K562 (cell line): ENCODE data around the gene TIMM50. TPM values are rescaled to one million over a fixed set of nuclear protein-coding genes. Genes with fewer than 3 reads are reported as not detected.

ENCODE experiments used
- AFF4 ChIP-seq: sonication (generic); formaldehyde crosslinking; IDR thresholded peaks from 2 replicates; pipeline ENCODE4 v1.8.0; 2023; ENCODE audit warnings: mild to moderate bottlenecking, missing genetic modification reagents
- ATF4 ChIP-seq: fragments of 450-650 bp; formaldehyde crosslinking; IDR thresholded peaks from 2 replicates; pipeline ENCODE4 v1.4.0; 2022; ENCODE audit warnings: mild to moderate bottlenecking, moderate library complexity
- CREB3L1 ChIP-seq: fragments of 450-650 bp; IDR thresholded peaks from 2 replicates; pipeline ENCODE4 v1.6.1; 2014; ENCODE audit warnings: low read depth, mild to moderate bottlenecking, moderate library complexity, borderline replicate concordance
- ELF1 ChIP-seq: fragments of 200-800 bp; sonication (Bioruptor generic); IDR thresholded peaks from 2 replicates; pipeline ENCODE4 v1.6.1; 2016; ENCODE audit warnings: missing genetic modification characterization, missing compliant biosample characterization
- GATA2 ChIP-seq: sonication (generic); formaldehyde crosslinking; IDR thresholded peaks from 2 replicates; pipeline ENCODE4 v1.4.0; 2020; ENCODE audit warnings: mild to moderate bottlenecking, missing genetic modification reagents
- KLF13 ChIP-seq: fragments of 450-650 bp; IDR thresholded peaks from 2 replicates; pipeline ENCODE4 v1.6.1; 2016; ENCODE audit warnings: missing genetic modification characterization, low read depth, mild to moderate bottlenecking, missing compliant biosample characterization, moderate library complexity, borderline replicate concordance
- MECOM ChIP-seq: fragments of 250-450 bp; sonication (Bioruptor Pico); IDR thresholded peaks from 2 replicates; pipeline ENCODE4 v1.8.0; 2022; ENCODE audit warnings: inconsistent platforms
- NFIC ChIP-seq: fragments of 450-650 bp; IDR thresholded peaks from 2 replicates; pipeline ENCODE4 v1.6.1; 2017; ENCODE audit warnings: mild to moderate bottlenecking, inconsistent platforms
- NFRKB ChIP-seq: fragments of 450-650 bp; IDR thresholded peaks from 2 replicates; pipeline ENCODE4 v1.6.1; 2016; ENCODE audit warnings: low read depth
- STAG1 ChIP-seq: sonication (generic); formaldehyde crosslinking; IDR thresholded peaks from 2 replicates; pipeline ENCODE4 v1.5.0; 2020; ENCODE audit warnings: missing genetic modification reagents, borderline replicate concordance
- TAF1 ChIP-seq: IDR thresholded peaks from 2 replicates; pipeline ENCODE4 v1.6.1; 2011; ENCODE audit warnings: mild to moderate bottlenecking, low read length, moderate library complexity; ENCODE audit not compliant: insufficient read depth, control insufficient read depth, severe bottlenecking; ENCODE audit errors: extremely low read depth
- TCFL5 ChIP-seq: fragments of 250-450 bp; sonication (Bioruptor Pico); conservative IDR thresholded peaks from 2 replicates; pipeline ENCODE4 v1.6.1; 2021; ENCODE audit warnings: mild to moderate bottlenecking, moderate library complexity, matching md5 sums
- XRCC3 ChIP-seq: fragments of 450-650 bp; IDR thresholded peaks from 2 replicates; pipeline ENCODE4 v1.6.1; 2017; ENCODE audit warnings: mild to moderate bottlenecking, moderate library complexity
- XRCC5 ChIP-seq: fragments of 200-400 bp; formaldehyde crosslinking; IDR thresholded peaks from 2 replicates; pipeline ENCODE4 v1.6.1; 2017; ENCODE audit warnings: low read depth, mild to moderate bottlenecking, low read length
- ZFP36 ChIP-seq: fragments of 150-350 bp; IDR thresholded peaks from 2 replicates; pipeline ENCODE4 v1.6.1; 2018; ENCODE audit warnings: low read length, low read depth; ENCODE audit not compliant: partially characterized antibody
- ZNF551 ChIP-seq: fragments of 250-450 bp; sonication (Bioruptor Pico); IDR thresholded peaks from 2 replicates; pipeline ENCODE4 v1.5.0; 2021; ENCODE audit warnings: mild to moderate bottlenecking, moderate library complexity
- ZNF699 ChIP-seq: fragments of 250-450 bp; sonication (Bioruptor Pico); IDR thresholded peaks from 2 replicates; pipeline ENCODE4 v1.8.0; 2021; ENCODE audit warnings: mild to moderate bottlenecking, moderate library complexity; ENCODE audit not compliant: insufficient replicate concordance
- ZNF740 ChIP-seq, 3 experiments: fragments of 200-800 bp in 1 of 3; sonication (Bioruptor generic) in 1 of 3; sonication (generic) in 1 of 3; formaldehyde crosslinking in 1 of 3; IDR thresholded peaks; 2 replicates each; pipeline versions ENCODE4 v1.6.1 to v1.8.0; 2016 to 2022; ENCODE audit warnings: mild to moderate bottlenecking in 2 of 3, missing compliant biosample characterization in 2 of 3, missing genetic modification characterization in 2 of 3, missing genetic modification reagents in 1 of 3
- ZNF778 ChIP-seq: fragments of 450-650 bp; formaldehyde crosslinking; IDR thresholded peaks from 2 replicates; pipeline ENCODE4 v1.4.0; 2020; ENCODE audit warnings: mild to moderate bottlenecking, moderate library complexity
- polyA plus RNA-seq, 8 experiments: library from polyadenylated mRNA; depleted of rRNA in 4 of 8; stranded (reverse) in 5 of 8; unstranded in 3 of 8; fragments of >200 nt; fragmentation: Nextera tagmentation in 2 of 8; fragmentation: Illumina TruSeq in 1 of 8; extraction: Ambion mirVana in 2 of 8; extraction: Trizol in 1 of 8; gene quantifications; 2 replicates each; pipeline versions ENCODE4 v1.2.1 to v1.2.3, GENCODE V29; 2011 to 2014; ENCODE audit warnings: inconsistent platforms in 1 of 8, missing spikeins in 1 of 8
- total RNA-seq, 7 experiments: library from RNA; depleted of rRNA in 6 of 7; stranded (reverse); fragments of >200 nt in 6 of 7; fragmentation: Illumina TruSeq in 2 of 7; extraction: Trizol in 2 of 7; gene quantifications; 2 replicates each; pipeline versions ENCODE4 v1.2.1 to v1.2.3, GENCODE V29; 2011 to 2021; ENCODE audit warnings: low replicate concordance in 1 of 7

TIMM50 gene
- total and polyA plus RNA-seq, 9 of the 15 experiments (the other 6 are each of a cell fraction or from before 2014, with no cell fraction given), result 28.3 to 221 (median 170) TPM

GRCh38 chr19:39502640-39503417 lies 22.2 kb downstream of the TIMM50 start (continued):
- TF ChIP-seq AFF4, result peak; percentile 82
- peak; percentile 88 for TF ChIP-seq STAG1 (CRISPR knock-in tag)
- 0 out of 2 replicates have a peak, but pooled peaks have one; percentile 4 for TF ChIP-seq NFIC
- no peak for TF ChIP-seq KLF13
- no peak for TF ChIP-seq ATF4
- TF ChIP-seq ZNF699 (CRISPR knock-in tag), result no peak
- TF ChIP-seq TAF1, result no peak
- TF ChIP-seq ZFP36, result no peak
- TF ChIP-seq ZNF740 (CRISPR knock-in tag; IDR thresholded peaks at IDR 0.05), result peak; percentile 93
- no peak for TF ChIP-seq ZNF740 (tag; IDR thresholded peaks at IDR 0.05)
- TF ChIP-seq XRCC5, result 0 out of 2 replicates have a peak, but pooled peaks have one; percentile 18
- TF ChIP-seq ELF1 (tag), result no peak
- TF ChIP-seq ZNF778, result no peak
- no peak for TF ChIP-seq TCFL5 (CRISPR knock-in tag)
- TF ChIP-seq ZNF551 (CRISPR knock-in tag), result no peak
- peak; percentile 45; the same call in 1 of the 2 replicates for TF ChIP-seq GATA2 (CRISPR knock-in tag)
- no peak for TF ChIP-seq MECOM
- TF ChIP-seq XRCC3, result no peak
- peak; percentile 95 for TF ChIP-seq CREB3L1
- no peak for TF ChIP-seq NFRKB
